Psoas muscle (tissue), 8 donors: ENCODE measurements around the gene L2HGDH. TPM values are rescaled to one million over a fixed set of nuclear protein-coding genes. Genes with fewer than 3 reads are reported as not detected.
A peak's percentile ranks its signal among the peaks of the same experiment; 100 is the strongest.

Source experiments
- ATAC-seq, 4 donors: fragments of 200-7000 bp; cut with Tn5 transposase; one replicate each; pipeline ENCODE4 v1.9.1; 2020; ENCODE audit warnings: moderate library complexity in 3 of 4, mild to moderate bottlenecking in 2 of 4
- DNase-seq, 2 donors: peaks; one replicate each; pipeline ENCODE4 v3.0.0-alpha.2; 2020
- H3K27ac ChIP-seq: fragments of 200-600 bp; one replicate; pipeline ENCODE4 v1.8.0; 2022
- H3K27me3 ChIP-seq, 3 donors: fragments of 200-600 bp in 1 of 3; one replicate each; pipeline versions ENCODE4 v1.6.1 to v1.8.0; 2013 to 2022; ENCODE audit warnings: low read length in 2 of 3, mild to moderate bottlenecking in 2 of 3, moderate library complexity in 1 of 3; ENCODE audit not compliant: insufficient read depth in 3 of 3
- H3K36me3 ChIP-seq, 2 donors: fragments of 200-600 bp in 1 of 2; one replicate each; pipeline versions ENCODE4 v1.6.1 to v1.8.0; 2013 to 2022; ENCODE audit warnings: low read depth in 1 of 2, mild to moderate bottlenecking in 1 of 2, moderate library complexity in 1 of 2; ENCODE audit not compliant: insufficient read depth in 1 of 2
- H3K4me1 ChIP-seq: fragments of 200-600 bp; one replicate; pipeline ENCODE4 v1.8.0; 2022
- H3K4me3 ChIP-seq: fragments of 200-600 bp; one replicate; pipeline ENCODE4 v1.8.0; 2022; ENCODE audit warnings: mild to moderate bottlenecking
- H3K9me3 ChIP-seq: fragments of 200-600 bp; one replicate; pipeline ENCODE4 v1.8.0; 2022
- CTCF ChIP-seq: fragments of 200-600 bp; IDR thresholded peaks from one replicate; pipeline ENCODE4 v1.8.0; 2022; ENCODE audit warnings: antibody characterized with exemption
- WGBS, 3 donors: extraction: QIAGEN DNeasy Blood & Tissue Kit; methylation state at CpG; one replicate each; pipeline versions ENCODE4 v1.1.6 to v1.1.7; 2013; 5-methylcytosine and 5-hydroxymethylcytosine counted together
- intact Hi-C, 2 donors: fragments of 100-400 bp; cut with DNase I; formaldehyde crosslinking; loops; one replicate each; pipeline versions ENCODE4 v1.11.0 to v1.14.2; 2022
- polyA plus RNA-seq, 3 donors: library from polyadenylated mRNA; stranded (reverse); fragments of 200-250 nt; gene quantifications; one replicate each; pipeline ENCODE4 v1.2.3, GENCODE V29; 2013
- total RNA-seq, 4 donors: library from RNA; stranded (reverse); fragmentation: NEBNext Ultra II Directional in 2 of 4; extraction: Animal tissue kit (Norgen Biotek cat#: 25700) in 2 of 4; gene quantifications; one replicate each; pipeline versions ENCODE4 v1.2.1 to v1.2.4, GENCODE V29; 2021 to 2023
- donor health status: healthy with polysubstance abuse.
- donor health status: DM: no; HTN: no; CAD: no; lungs with moderate emphysema.
- donor health status: Bipolar disorder and iron deficiency.
- donor health status: healthy.
- donor health status: DM: yes; HTN: yes; CAD: no.
- donor health status: DM: no; HTN: no; CAD: no.
- donor health status: DM: no; HTN: no; CAD: no.
- donor health status: DM: yes; HTN: yes; CAD: no.

Gene L2HGDH
- total and polyA plus RNA-seq, 7 donors: 3.5 to 10.9 (median 10.0) TPM

- WGBS, 3 donors: 27 to 39% (median 30%) methylated on average over 3 of the region's 3 CpGs
- H3K27ac ChIP-seq: no peak overlapping the region
- no peaks in the 10 kb centered on the region for H3K9me3 ChIP-seq
- intact Hi-C loops: no loop called here
- TF ChIP-seq CTCF: peak; percentile 37
- H3K4me1 ChIP-seq: peaks cover 15% of the 10 kb centered on the region
- H3K4me3 ChIP-seq: no peak overlapping the region
- peaks cover 0 to 7% of the 10 kb centered on the region in 2 donors for H3K36me3 ChIP-seq
- ATAC-seq (peak in 2 of 4 donors; percentile 50 to 70), DNase-seq (no peak)
- H3K27me3 ChIP-seq: no peaks in the 10 kb centered on the region
Measured at GRCh38 chr14:50260511-50260910, 51.5 kb downstream of the L2HGDH start.

GRCh38 chr14:50260072-50260471, 52.0 kb downstream of the L2HGDH start:
- TF ChIP-seq CTCF: no peak
- Histone ChIP-seq H3K4me1 (peaks cover 15% of the 10 kb centered on the region), H3K27ac (no peak overlapping the region), H3K4me3 (no peak overlapping the region), H3K9me3 (no peaks in the 10 kb centered on the region), H3K27me3 (no peaks in the 10 kb centered on the region), H3K36me3 (peaks cover 0 to 4% of the 10 kb centered on the region in 2 donors)
- intact Hi-C loops: no loop called here
- 76 to 80% (median 78%) methylated on average over 3 of the region's 3 CpGs for WGBS, 3 donors
- ATAC-seq: no peak
- DNase-seq: no peak

- ATAC-seq (no peak), DNase-seq (no peak)
- intact Hi-C loops: no loop called here
- Histone ChIP-seq H3K27me3 (no peaks in the 10 kb centered on the region), H3K36me3 (no peaks in the 10 kb centered on the region), H3K27ac (no peak overlapping the region), H3K4me1 (peaks cover 5% of the 10 kb centered on the region), H3K4me3 (no peak overlapping the region), H3K9me3 (no peaks in the 10 kb centered on the region)
- TF ChIP-seq CTCF: no peak
- WGBS, 3 donors: 52 to 63% (median 59%) methylated on average over 2 of the region's 2 CpGs
Measured at GRCh38 chr14:50257732-50258131, 54.3 kb downstream of the L2HGDH start.

- no peak for TF ChIP-seq CTCF
- WGBS, 3 donors: 45 to 72% (median 48%) methylated on average over 3 of the region's 3 CpGs
- ATAC-seq: no peak
Measured at GRCh38 chr14:50254248-50254647, 57.8 kb downstream of the L2HGDH start.

GRCh38 chr14:50249136-50249775, 62.8 kb downstream of the L2HGDH start:
- Histone ChIP-seq H3K27ac (no peak overlapping the region), H3K9me3 (no peaks in the 10 kb centered on the region), H3K4me3 (no peak overlapping the region), H3K36me3 (no peaks in the 10 kb centered on the region), H3K4me1 (no peaks in the 10 kb centered on the region), H3K27me3 (no peaks in the 10 kb centered on the region)
- TF ChIP-seq CTCF: no peak
- ATAC-seq (no peak), DNase-seq (no peak)
- 81 to 93% (median 91%) methylated on average over 7 of the region's 7 CpGs for WGBS, 3 donors
- intact Hi-C loops: no loop called here

More at GRCh38 chr14:50254248-50254647, 57.8 kb downstream of the L2HGDH start:
- Histone ChIP-seq H3K9me3 (no peaks in the 10 kb centered on the region), H3K27ac (no peak overlapping the region), H3K4me3 (no peak overlapping the region), H3K36me3 (no peaks in the 10 kb centered on the region), H3K27me3 (no peaks in the 10 kb centered on the region), H3K4me1 (no peaks in the 10 kb centered on the region)
- intact Hi-C loops: no loop called here
- no peak for DNase-seq
